ENCODE measurements around the gene FAM163A.
"Not testable (repeated sequence)": the region's sequence is repeated elsewhere in the genome, so short reads cannot be mapped to it uniquely, and the experiment has no call there.

FAM163A gene

GRCh38 chr1:179831225-179831624, 88.1 kb downstream of the FAM163A start:
- in situ Hi-C loops (cut with HindIII; ENCODE audit: low sequenced_read_pairs) = no loop called here

GRCh38 chr1:179831852-179832699, 89.0 kb downstream of the FAM163A start:
- in situ Hi-C loops (cut with HindIII; ENCODE audit: low sequenced_read_pairs) = no loop called here

DNA sequence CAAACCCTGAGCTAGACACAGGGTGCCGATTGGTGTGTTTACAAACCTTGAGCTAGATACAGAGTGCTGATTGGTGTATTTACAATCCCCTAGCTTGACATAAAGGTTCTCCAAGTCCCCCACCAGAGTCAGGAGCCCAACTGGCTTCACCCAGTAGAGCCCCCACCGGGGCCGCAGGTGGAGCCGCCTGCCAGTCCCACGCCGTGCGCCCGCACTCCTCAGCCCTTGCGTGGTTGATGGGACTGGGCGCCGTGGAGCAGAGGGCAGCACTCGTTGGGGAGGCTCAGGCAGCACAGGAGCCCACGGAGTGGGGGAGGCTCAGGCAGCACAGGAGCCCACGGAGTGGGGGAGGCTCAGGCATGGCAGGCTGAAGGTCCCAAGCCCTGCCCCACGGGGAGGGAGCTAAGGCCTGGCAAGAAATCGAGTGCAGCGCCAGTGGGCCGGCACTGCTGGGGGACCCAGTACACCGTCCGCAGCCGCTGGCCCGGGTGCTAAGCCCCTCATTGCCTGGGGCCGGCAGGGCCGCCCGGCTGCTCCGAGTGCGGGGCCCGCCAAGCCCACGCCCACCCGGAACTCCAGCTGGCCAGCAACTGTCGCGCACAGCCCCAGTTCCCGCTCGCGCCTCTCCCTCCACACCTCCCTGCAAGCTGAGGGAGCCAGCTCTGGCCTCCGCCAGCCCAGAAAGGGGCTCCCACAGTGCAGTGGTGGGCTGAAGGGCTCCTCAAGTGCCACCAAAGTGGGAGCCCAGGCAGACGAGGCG, 93.8 kb downstream of the FAM163A start:
- in situ Hi-C loops (cut with HindIII; ENCODE audit: low sequenced_read_pairs) = not testable (repeated sequence)

GRCh38 chr1:179840107-179840506, 97.0 kb downstream of the FAM163A start:
- in situ Hi-C loops (cut with HindIII; ENCODE audit: low sequenced_read_pairs) = no loop called here

- in situ Hi-C loops (cut with HindIII; ENCODE audit: low sequenced_read_pairs) = no loop called here
Observed at GRCh38 chr1:179848233-179848632, 105.1 kb downstream of the FAM163A start.

DNA sequence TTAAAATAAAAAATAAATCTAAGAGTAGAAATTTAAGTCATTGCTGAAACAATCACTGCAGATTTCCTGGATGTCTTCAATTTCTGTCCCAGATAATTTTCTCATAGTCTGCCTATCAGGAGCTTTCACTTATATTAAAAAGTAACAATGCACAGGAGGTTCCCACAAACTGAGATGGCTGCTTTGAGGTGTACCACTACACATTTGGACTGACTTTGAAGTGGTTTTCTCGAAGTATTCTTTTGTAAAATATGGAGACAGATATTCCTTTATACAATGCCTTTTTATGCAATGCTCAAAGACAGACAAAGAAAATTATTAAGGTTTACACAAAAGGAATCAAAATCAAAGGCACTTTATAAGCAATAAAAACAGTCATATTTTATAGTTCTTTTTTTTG, 110.0 kb downstream of the FAM163A start:
- in situ Hi-C loops (cut with HindIII; ENCODE audit: low sequenced_read_pairs) = no loop called here

- in situ Hi-C loops (cut with HindIII; ENCODE audit: low sequenced_read_pairs) = not testable (repeated sequence)
Observed at GRCh38 chr1:179855831-179856230, 112.7 kb downstream of the FAM163A start.

DNA sequence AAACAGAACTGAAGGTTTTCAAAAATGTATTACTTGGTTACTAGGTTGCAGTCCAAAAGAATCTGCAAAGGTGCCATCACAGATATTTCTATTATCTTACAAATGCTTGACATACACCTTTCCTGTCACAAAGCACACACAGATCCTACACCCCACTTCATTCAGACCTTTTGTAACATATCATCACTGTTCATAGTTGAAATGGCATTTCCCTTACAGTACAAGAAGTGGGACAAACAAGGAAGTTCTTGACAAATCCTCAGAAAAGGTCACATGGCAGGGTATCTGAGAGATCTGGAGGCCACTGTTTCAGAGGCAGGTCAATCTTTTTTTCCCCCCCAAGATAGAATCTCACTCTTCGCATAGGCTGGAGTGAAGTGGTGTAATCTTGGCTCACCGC, 113.2 kb downstream of the FAM163A start:
- in situ Hi-C loops (cut with HindIII; ENCODE audit: low sequenced_read_pairs) = no loop called here

DNA sequence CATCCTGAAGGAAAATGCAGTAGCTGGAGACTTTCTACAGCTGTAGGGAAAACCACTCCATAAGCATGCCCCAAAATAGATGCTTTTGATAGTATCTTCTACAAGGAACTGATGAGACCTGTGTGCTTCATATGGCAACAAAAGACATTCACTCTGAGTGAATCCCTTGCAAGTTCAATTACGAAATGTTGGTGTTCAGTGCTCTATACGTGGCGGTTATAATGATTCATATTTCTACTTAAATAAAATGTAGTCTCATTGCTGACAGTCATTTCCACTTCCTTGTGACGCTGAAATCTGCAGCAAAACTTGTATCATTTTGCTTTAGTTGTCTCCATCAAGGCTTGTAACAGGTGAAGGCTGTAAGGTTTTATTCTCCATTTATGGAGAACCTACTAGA, 113.9 kb downstream of the FAM163A start:
- in situ Hi-C loops (cut with HindIII; ENCODE audit: low sequenced_read_pairs) = no loop called here

GRCh38 chr1:179860652-179861051, 117.6 kb downstream of the FAM163A start:
- in situ Hi-C loops (cut with HindIII; ENCODE audit: low sequenced_read_pairs) = no loop called here

- in situ Hi-C loops (cut with HindIII; ENCODE audit: low sequenced_read_pairs) = no loop called here
Observed at GRCh38 chr1:179865377-179865776, 122.3 kb downstream of the FAM163A start.
